K562 (cell line): ENCODE measurements around the gene AKNA. TPM values are rescaled to one million over a fixed set of nuclear protein-coding genes. Genes with fewer than 3 reads are reported as not detected.

Experiments
- BACH1 ChIP-seq: fragments of 200-800 bp; sonication (Bioruptor generic); IDR thresholded peaks from 2 replicates; pipeline ENCODE4 v1.6.1; 2016; ENCODE audit warnings: missing genetic modification characterization, missing compliant biosample characterization
- CGGBP1 ChIP-seq: fragments of 250-450 bp; sonication (Bioruptor Pico); IDR thresholded peaks from 2 replicates; pipeline ENCODE4 v1.9.0; 2021; ENCODE audit warnings: mild to moderate bottlenecking
- DEAF1 ChIP-seq: fragments of 450-650 bp; formaldehyde crosslinking; IDR thresholded peaks from 2 replicates; pipeline ENCODE4 v1.4.0; 2020; ENCODE audit warnings: mild to moderate bottlenecking, moderate library complexity
- E2F1 ChIP-seq: sonication (generic); formaldehyde crosslinking; IDR thresholded peaks from 2 replicates; pipeline ENCODE4 v1.8.1; 2023; ENCODE audit warnings: mild to moderate bottlenecking, missing genetic modification reagents, moderate library complexity
- FOXJ3 ChIP-seq: sonication (generic); formaldehyde crosslinking; IDR thresholded peaks from 2 replicates; pipeline ENCODE4 v1.4.0; 2020; ENCODE audit warnings: mild to moderate bottlenecking, missing genetic modification reagents
- GATAD2B ChIP-seq: fragments of 450-650 bp; IDR thresholded peaks from 2 replicates; pipeline ENCODE4 v1.6.1; 2017; ENCODE audit warnings: mild to moderate bottlenecking, borderline replicate concordance
- GMEB1 ChIP-seq: fragments of 250-450 bp; sonication (Bioruptor Pico); IDR thresholded peaks from 2 replicates; pipeline ENCODE4 v1.4.0; 2020; ENCODE audit warnings: mild to moderate bottlenecking
- HDAC1 ChIP-seq, 2 experiments: fragments of 450-650 bp; IDR thresholded peaks; 2 replicates each; pipeline ENCODE4 v1.6.1; 2016 to 2017; ENCODE audit warnings: inconsistent platforms in 1 of 2, mild to moderate bottlenecking in 1 of 2, moderate library complexity in 1 of 2
- IFI16 ChIP-seq: fragments of 250-450 bp; sonication (Bioruptor Pico); IDR thresholded peaks from 2 replicates; pipeline ENCODE4 v2.1.2; 2022; ENCODE audit warnings: mild to moderate bottlenecking, inconsistent platforms
- MEIS2 ChIP-seq: fragments of 450-650 bp; IDR thresholded peaks from 2 replicates; pipeline ENCODE4 v1.6.1; 2014; ENCODE audit warnings: mild to moderate bottlenecking; ENCODE audit not compliant: partially characterized antibody
- MYBL2 ChIP-seq, 2 experiments: fragments of 450-650 bp in 1 of 2; sonication (generic) in 1 of 2; formaldehyde crosslinking in 1 of 2; IDR thresholded peaks; 2 replicates each; pipeline versions ENCODE4 v1.6.1 to v1.8.1; 2017 to 2022; ENCODE audit warnings: borderline replicate concordance in 1 of 2, inconsistent platforms in 1 of 2, low read depth in 1 of 2, mild to moderate bottlenecking in 1 of 2, missing genetic modification reagents in 1 of 2, moderate library complexity in 1 of 2
- NBN ChIP-seq: fragments of 450-650 bp; IDR thresholded peaks from 2 replicates; pipeline ENCODE4 v1.6.1; 2016; ENCODE audit warnings: low read depth, mild to moderate bottlenecking
- PML ChIP-seq: IDR thresholded peaks from 2 replicates; pipeline ENCODE4 v1.6.1; 2012; ENCODE audit warnings: low read length, inconsistent platforms
- POLR2B ChIP-seq: fragments of 450-650 bp; IDR thresholded peaks from 2 replicates; pipeline ENCODE4 v1.6.1; 2018; ENCODE audit warnings: low read depth; ENCODE audit not compliant: partially characterized antibody
- POU5F1 ChIP-seq: fragments of 150-350 bp; IDR thresholded peaks from 2 replicates; pipeline ENCODE4 v1.6.1; 2014; ENCODE audit warnings: borderline replicate concordance, low read length, low read depth, mild to moderate bottlenecking; ENCODE audit not compliant: partially characterized antibody
- RBM39 ChIP-seq: fragments of 200-400 bp; formaldehyde crosslinking; optimal IDR thresholded peaks from 2 replicates; pipeline ENCODE3; 2018; ENCODE audit warnings: low read depth, low read length
- SMARCA4 ChIP-seq: fragments of 450-650 bp; IDR thresholded peaks from 2 replicates; pipeline ENCODE4 v1.6.1; 2016
- WHSC1 ChIP-seq: IDR thresholded peaks from one replicate; pipeline ENCODE4 v1.6.1; 2012; ENCODE audit warnings: low read length, control low read depth, inconsistent platforms
- ZNF282 ChIP-seq: sonication (generic); formaldehyde crosslinking; IDR thresholded peaks from 2 replicates; pipeline ENCODE4 v1.8.1; 2023; ENCODE audit warnings: missing genetic modification reagents
- ZNF354B ChIP-seq: fragments of 250-450 bp; sonication (Bioruptor Pico); IDR thresholded peaks from 2 replicates; pipeline ENCODE4 v1.4.0; 2020
- ZNF431 ChIP-seq: sonication (generic); formaldehyde crosslinking; IDR thresholded peaks from 2 replicates; pipeline ENCODE4 v1.8.0; 2022; ENCODE audit warnings: mild to moderate bottlenecking, missing genetic modification reagents
- ZNF511 ChIP-seq: sonication (generic); formaldehyde crosslinking; IDR thresholded peaks from 2 replicates; pipeline ENCODE4 v1.8.0; 2022; ENCODE audit warnings: mild to moderate bottlenecking, missing genetic modification reagents
- ZNF77 ChIP-seq: fragments of 250-450 bp; sonication (Bioruptor Pico); IDR thresholded peaks from 2 replicates; pipeline ENCODE4 v1.5.0; 2020
- ZNF780A ChIP-seq: fragments of 250-450 bp; sonication (Bioruptor Pico); IDR thresholded peaks from 2 replicates; pipeline ENCODE4 v1.5.0; 2021; ENCODE audit warnings: mild to moderate bottlenecking
- ZSCAN32 ChIP-seq: fragments of 450-650 bp; formaldehyde crosslinking; IDR thresholded peaks from 2 replicates; pipeline ENCODE4 v1.4.0; 2020; ENCODE audit warnings: mild to moderate bottlenecking, moderate library complexity
- polyA plus RNA-seq, 8 experiments: library from polyadenylated mRNA; depleted of rRNA in 4 of 8; stranded (reverse) in 5 of 8; unstranded in 3 of 8; fragments of >200 nt; fragmentation: Nextera tagmentation in 2 of 8; fragmentation: Illumina TruSeq in 1 of 8; extraction: Ambion mirVana in 2 of 8; extraction: Trizol in 1 of 8; gene quantifications; 2 replicates each; pipeline versions ENCODE4 v1.2.1 to v1.2.3, GENCODE V29; 2011 to 2014; ENCODE audit warnings: inconsistent platforms in 1 of 8, missing spikeins in 1 of 8
- total RNA-seq, 7 experiments: library from RNA; depleted of rRNA in 6 of 7; stranded (reverse); fragments of >200 nt in 6 of 7; fragmentation: Illumina TruSeq in 2 of 7; extraction: Trizol in 2 of 7; gene quantifications; 2 replicates each; pipeline versions ENCODE4 v1.2.1 to v1.2.3, GENCODE V29; 2011 to 2021; ENCODE audit warnings: low replicate concordance in 1 of 7

The AKNA gene
- total and polyA plus RNA-seq, 9 of the 15 experiments (the other 6 are each of a cell fraction or from before 2014, with no cell fraction given) = 0.29 to 20.5 (median 3.9) TPM

- TF ChIP-seq ZNF77 (CRISPR knock-in tag) (no peak), BACH1 (no peak), ZNF354B (CRISPR knock-in tag) (no peak), WHSC1 (no peak), GMEB1 (no peak), ZNF431 (CRISPR knock-in tag) (no peak), CGGBP1 (no peak), ZNF282 (CRISPR knock-in tag) (no peak), MEIS2 (no peak), DEAF1 (peak; percentile 40; the same call in 1 of the 2 replicates), ZNF511 (CRISPR knock-in tag) (0 out of 2 replicates have a peak, but pooled peaks have one; percentile 10), POU5F1 (no peak), E2F1 (no peak), HDAC1 (IDR thresholded peaks at IDR 0.05) (no peak; a peak in 1 of 4 replicates), IFI16 (no peak; the same call in 1 of the 2 replicates), PML (peak; percentile 33; the same call in 1 of the 2 replicates), ZSCAN32 (CRISPR knock-in tag) (peak; percentile 87), GATAD2B (no peak), RBM39 (no peak), SMARCA4 (peak; percentile 61; the same call in 1 of the 2 replicates), MYBL2 (IDR thresholded peaks at IDR 0.05; ENCODE audit: low read depth) (0 out of 2 replicates have a peak, but pooled peaks have one; percentile 16), MYBL2 (CRISPR knock-in tag; IDR thresholded peaks at IDR 0.05; ENCODE audit: borderline replicate concordance) (no peak), FOXJ3 (CRISPR knock-in tag) (no peak), POLR2B (no peak), NBN (0 out of 2 replicates have a peak, but pooled peaks have one; percentile 15), ZNF780A (CRISPR knock-in tag) (no peak)
These were observed 8.9 kb upstream of the AKNA start (continued) for GRCh38 chr9:114396558-114397218.
